IPS-18c (cell line): Measurements from ENCODE around the gene TRIP6.
"Not testable (repeated sequence)": the region's sequence is repeated elsewhere in the genome, so short reads cannot be mapped to it uniquely, and the experiment has no call there.

Experiments used
- H3K4me3 ChIP-seq: 2 replicates; pipeline ENCODE4 v1.7.0; 2013; ENCODE audit warnings: low read depth, mild to moderate bottlenecking, low read length, moderate library complexity; ENCODE audit not compliant: insufficient read depth
- H3K9me3 ChIP-seq: one replicate; pipeline ENCODE4 v1.6.1; 2013; ENCODE audit warnings: mild to moderate bottlenecking, low read length, moderate library complexity; ENCODE audit not compliant: control insufficient read depth, insufficient read depth

Gene TRIP6

GRCh38 chr7:100894860-100895700 lies 27.9 kb downstream of the TRIP6 start:
- Histone ChIP-seq H3K9me3 (no peaks in the 10 kb centered on the region), H3K4me3 (peak overlapping the region; percentile 61)

GRCh38 chr7:100895701-100895955 lies 28.4 kb downstream of the TRIP6 start, which contains the start of gene ACHE:
Gene ACHE (minus strand): TSS chr7:100895888. CDS start chr7:100894232, 1,656 bp downstream.
- Histone ChIP-seq H3K4me3 (peak within 1 kb of the TSS; percentile 61), H3K9me3 (no peaks in the 10 kb centered on the region)

DNA sequence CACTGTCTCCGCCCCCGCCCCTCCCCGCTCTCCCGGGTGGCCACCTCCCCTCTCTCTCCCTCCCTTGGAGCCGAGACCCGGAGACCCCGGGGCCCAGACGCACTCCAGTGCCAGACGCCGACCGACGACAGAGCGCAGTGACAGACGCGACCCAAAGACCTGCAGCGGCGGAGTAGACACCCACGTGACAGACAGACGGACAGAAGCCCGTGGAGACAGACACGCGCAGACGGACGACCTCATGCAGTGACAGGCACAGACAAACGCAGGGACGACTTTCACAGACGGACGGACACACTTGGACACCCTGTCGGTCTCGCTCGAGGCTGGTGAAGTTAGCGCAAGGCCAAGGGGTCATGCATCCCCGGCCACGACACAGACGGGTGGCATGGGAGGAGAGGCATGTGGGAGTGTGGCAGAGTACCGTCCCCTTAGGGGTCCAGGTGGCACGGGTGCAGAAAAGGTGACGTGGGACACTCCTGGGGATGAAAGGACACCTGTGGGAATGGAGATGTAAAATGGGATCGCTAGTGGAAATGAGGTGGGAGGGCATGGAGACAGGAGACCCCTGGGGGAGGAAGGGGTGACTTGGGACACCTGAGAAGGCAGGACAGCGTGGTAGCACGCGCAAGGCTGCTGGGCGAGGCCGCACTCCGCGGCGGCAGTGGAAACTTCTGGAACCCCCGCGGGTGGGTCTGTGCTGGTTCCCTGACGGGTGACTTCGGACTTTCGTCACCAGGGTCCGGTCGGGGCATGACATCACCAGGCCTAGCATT lies 29.0 kb downstream of the TRIP6 start:
- Histone ChIP-seq H3K9me3 (no peaks in the 10 kb centered on the region), H3K4me3 (no peak overlapping the region; the same call in 1 of the 2 replicates)

DNA sequence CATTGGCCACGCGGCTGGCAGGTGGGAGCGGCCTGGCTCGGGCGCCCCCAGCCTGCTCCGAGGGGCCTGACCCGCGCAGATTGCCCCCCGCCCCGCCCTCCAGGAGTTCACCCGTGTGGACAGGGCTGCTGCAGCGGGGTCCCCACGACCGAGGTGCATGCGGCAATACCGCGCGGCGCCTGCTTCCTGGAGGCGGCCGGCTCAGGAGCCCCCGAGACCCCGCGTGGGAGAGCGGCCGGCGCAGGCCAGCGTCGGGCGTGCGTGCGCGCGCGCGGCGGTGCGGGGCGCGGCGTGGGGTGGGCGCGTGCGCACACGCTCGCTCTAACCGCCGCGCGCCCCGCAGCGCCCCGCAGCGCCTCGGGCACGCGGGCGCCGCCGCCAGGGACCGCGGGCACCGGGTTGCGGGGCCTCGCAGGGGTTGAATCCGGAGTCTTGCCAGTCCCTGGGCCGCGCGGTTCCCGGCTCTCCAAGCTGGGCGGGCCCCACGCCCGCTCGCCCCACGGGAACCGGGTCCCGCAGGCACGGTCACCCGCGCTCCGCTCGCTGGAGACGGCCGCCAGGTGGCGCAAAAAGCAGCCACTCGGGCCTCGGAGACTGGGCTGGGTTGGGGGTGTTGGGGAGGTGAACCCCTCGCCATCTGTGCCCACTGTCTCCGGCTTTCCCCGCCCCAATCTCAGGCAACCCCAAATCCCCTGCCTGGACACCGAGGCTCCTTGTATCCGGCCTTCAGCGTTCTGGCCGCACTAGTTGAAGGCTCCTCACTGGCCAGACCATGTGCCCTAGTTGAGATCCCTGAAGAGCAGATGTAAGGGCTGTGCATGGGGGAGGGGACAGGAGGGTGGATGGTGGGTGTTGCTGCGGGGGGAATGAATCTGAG lies 29.8 kb downstream of the TRIP6 start:
- H3K9me3 ChIP-seq = no peaks in the 10 kb centered on the region
- H3K4me3 ChIP-seq = peak overlapping the region; percentile 28; the same call in 1 of the 2 replicates

DNA sequence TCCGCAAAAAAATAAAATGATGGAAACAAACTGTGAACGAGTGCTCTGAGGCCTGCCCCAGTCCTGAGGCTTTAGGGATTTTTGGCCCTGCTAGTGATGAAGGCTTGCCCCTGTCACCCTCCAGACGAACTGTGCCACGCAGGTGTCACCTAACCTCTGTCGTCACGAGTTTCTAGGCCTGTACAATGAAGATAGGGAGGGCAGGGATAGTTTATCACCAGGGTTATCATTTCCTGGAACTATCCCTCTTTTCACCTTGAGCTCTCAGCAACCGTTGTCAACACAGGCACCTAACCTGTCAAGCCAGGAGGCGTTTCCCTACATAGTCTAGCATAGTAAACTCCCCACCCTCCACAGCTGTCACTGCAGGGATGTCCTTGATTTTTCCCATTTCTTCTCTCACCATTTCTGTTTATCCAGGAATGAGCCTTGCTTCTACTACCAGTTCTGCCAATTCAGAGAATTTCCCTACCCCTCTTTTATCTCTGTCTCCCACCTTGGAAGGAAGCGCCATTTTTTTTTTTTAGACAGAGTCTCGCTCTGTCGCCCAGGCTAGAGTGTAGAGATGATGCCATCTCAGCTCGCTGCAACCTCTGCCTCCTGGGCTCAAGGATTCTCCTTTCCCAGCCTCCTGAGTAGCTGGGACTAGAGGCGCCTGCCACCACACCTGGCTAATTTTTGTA lies 30.7 kb downstream of the TRIP6 start:
- Histone ChIP-seq H3K9me3 (no peaks in the 10 kb centered on the region), H3K4me3 (no peak overlapping the region)

DNA sequence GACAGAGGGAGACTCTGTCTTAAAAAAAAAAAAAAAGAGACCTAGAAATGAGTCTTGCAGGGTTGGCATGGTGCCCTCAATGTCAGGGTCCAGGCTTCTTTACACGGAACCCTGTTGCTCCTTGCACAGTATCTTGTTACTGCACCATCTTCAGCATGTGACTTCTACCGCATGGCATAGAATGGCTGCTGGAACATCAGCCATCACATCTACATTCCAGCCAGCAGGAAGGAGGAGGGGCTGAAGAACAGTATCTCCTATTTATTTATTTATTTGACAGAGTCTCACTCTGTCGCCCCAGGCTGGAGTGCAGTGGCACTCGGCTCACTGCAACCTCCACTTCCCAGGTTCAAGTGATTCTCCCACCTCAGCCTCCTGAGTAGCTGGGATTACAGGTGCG lies 32.2 kb downstream of the TRIP6 start:
- H3K4me3 ChIP-seq = no peak overlapping the region
- no peaks in the 10 kb centered on the region for H3K9me3 ChIP-seq

GRCh38 chr7:100900978-100901377 lies 33.8 kb downstream of the TRIP6 start:
- Histone ChIP-seq H3K9me3 (no peaks in the 10 kb centered on the region), H3K4me3 (no peak overlapping the region)

GRCh38 chr7:100901921-100902332 lies 34.7 kb downstream of the TRIP6 start:
- Histone ChIP-seq H3K4me3 (no peak overlapping the region), H3K9me3 (no peaks in the 10 kb centered on the region)

- Histone ChIP-seq H3K9me3 (no peaks in the 10 kb centered on the region), H3K4me3 (no peak overlapping the region)
These were observed 35.5 kb downstream of the TRIP6 start for GRCh38 chr7:100902638-100903037.

- Histone ChIP-seq H3K4me3 (no peak overlapping the region), H3K9me3 (no peaks in the 10 kb centered on the region)
These were observed 41.3 kb downstream of the TRIP6 start for GRCh38 chr7:100908512-100908911.

GRCh38 chr7:100910443-100910842 lies 43.3 kb downstream of the TRIP6 start:
- not testable (repeated sequence) for H3K9me3 ChIP-seq, H3K4me3 ChIP-seq

DNA sequence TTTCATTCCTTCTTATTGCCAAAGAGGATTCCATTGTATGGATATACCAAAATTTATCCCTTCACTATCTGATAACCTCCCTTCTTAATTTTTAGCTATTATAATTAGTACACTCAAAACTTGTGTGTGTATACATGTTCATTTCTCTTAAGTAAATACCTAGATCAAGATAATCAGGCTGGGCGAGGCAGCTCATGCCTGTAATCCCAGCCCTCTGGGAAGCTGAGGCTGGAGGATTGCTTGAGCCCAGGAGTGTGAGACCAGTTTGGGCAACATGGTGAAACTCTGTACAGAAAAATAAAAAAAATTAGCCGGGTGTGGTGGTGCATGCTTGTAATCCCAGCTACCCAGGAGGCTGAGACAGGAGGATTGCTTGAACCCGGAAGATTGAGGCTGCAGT lies 44.3 kb downstream of the TRIP6 start:
- Histone ChIP-seq H3K4me3 (no peak overlapping the region), H3K9me3 (no peaks in the 10 kb centered on the region)

- Histone ChIP-seq H3K9me3 (no peaks in the 10 kb centered on the region), H3K4me3 (no peak overlapping the region)
These were observed 47.2 kb downstream of the TRIP6 start for GRCh38 chr7:100914208-100914878.

DNA sequence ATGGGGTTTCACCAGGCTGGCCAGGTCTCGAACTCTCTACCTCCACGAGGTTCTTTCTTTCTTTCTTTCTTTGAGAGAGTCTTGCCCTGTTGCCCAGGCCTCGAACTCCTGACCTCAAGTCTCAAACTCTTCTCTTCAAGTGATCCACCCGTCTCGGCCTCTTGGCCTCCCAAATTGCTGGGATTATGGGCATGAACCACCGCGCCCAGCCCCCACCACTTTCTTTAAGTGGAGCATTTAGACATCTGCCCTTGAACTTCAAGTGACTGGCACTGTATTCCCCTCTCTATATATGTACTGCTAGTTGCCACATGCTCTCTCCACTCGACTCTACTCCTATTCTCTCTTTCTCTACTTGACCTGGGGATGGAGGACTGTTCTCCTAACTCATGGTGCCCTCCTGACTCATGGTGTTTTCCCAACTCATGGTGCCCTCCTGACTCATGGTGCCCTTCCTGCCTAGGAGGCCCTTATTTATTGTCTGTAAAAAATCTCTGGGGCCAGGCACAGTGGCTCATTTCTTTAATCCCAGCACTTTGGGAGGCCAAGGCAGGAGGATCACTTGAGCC lies 47.8 kb downstream of the TRIP6 start:
- H3K9me3 ChIP-seq = peaks cover 2% of the 10 kb centered on the region
- no peak overlapping the region for H3K4me3 ChIP-seq

DNA sequence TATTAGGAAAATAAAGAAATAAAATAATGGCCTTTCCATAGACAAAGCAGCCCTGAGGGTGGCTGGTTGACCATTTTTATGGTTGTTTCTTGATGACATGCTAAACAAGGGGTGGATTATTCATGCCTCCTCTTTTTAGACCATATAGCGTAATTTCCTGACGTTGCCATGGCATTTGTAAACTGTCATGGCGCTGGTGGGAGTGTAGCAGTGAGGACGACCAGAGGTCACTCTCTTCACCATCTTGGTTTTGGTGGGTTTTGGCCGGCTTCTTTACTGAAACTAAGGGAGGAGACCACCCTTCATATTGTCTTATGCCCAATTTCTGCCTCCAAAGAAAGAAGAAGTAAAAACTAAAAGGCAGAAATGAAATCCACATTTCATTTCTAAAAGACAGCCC lies 52.1 kb downstream of the TRIP6 start:
- not testable (repeated sequence) for H3K4me3 ChIP-seq, H3K9me3 ChIP-seq

GRCh38 chr7:100919779-100920437 lies 52.7 kb downstream of the TRIP6 start:
- not testable (repeated sequence) for H3K9me3 ChIP-seq, H3K4me3 ChIP-seq
